HepG2 (cell line): ENCODE data around the gene RGS19. TPM values are rescaled to one million over a fixed set of nuclear protein-coding genes. Genes with fewer than 3 reads are reported as not detected.

Experiments
- ATRX ChIP-seq: sonication (generic); formaldehyde crosslinking; IDR thresholded peaks from 2 replicates; pipeline ENCODE4 v1.4.0; 2020; ENCODE audit warnings: missing genetic modification reagents, borderline replicate concordance
- EZH2 ChIP-seq: conservative IDR thresholded peaks from 2 replicates; pipeline ENCODE4 v1.6.1; 2012; ENCODE audit warnings: mild to moderate bottlenecking, low read depth, low read length, moderate library complexity
- GLI4 ChIP-seq: sonication (generic); formaldehyde crosslinking; IDR thresholded peaks from 2 replicates; pipeline ENCODE4 v1.5.1; 2020; ENCODE audit warnings: missing genetic modification reagents, mild to moderate bottlenecking, moderate library complexity, borderline replicate concordance
- HCFC1 ChIP-seq: fragments of 150-350 bp; IDR thresholded peaks from 2 replicates; pipeline ENCODE4 v1.6.1; 2014; ENCODE audit warnings: low read depth, low read length
- HES4 ChIP-seq: sonication (generic); formaldehyde crosslinking; IDR thresholded peaks from 2 replicates; pipeline ENCODE4 v1.9.0; 2021; ENCODE audit warnings: mild to moderate bottlenecking, missing genetic modification reagents, borderline replicate concordance
- PRPF4 ChIP-seq: fragments of 200-400 bp; formaldehyde crosslinking; IDR thresholded peaks from 2 replicates; pipeline ENCODE4 v1.6.1; 2016; ENCODE audit warnings: low read length, low read depth; ENCODE audit not compliant: poor library complexity, severe bottlenecking
- SNAI1 ChIP-seq: sonication (generic); formaldehyde crosslinking; IDR thresholded peaks from 2 replicates; pipeline ENCODE4 v1.5.0; 2020; ENCODE audit warnings: mild to moderate bottlenecking, missing genetic modification reagents, borderline replicate concordance
- U2AF1 ChIP-seq: fragments of 200-400 bp; formaldehyde crosslinking; optimal IDR thresholded peaks from 2 replicates; pipeline ENCODE3; 2017; ENCODE audit warnings: mild to moderate bottlenecking, low read depth, low read length
- ZBTB21 ChIP-seq: sonication (generic); formaldehyde crosslinking; IDR thresholded peaks from 2 replicates; pipeline ENCODE4 v1.4.0; 2020; ENCODE audit warnings: missing genetic modification reagents
- ZNF263 ChIP-seq: sonication (generic); formaldehyde crosslinking; IDR thresholded peaks from 2 replicates; pipeline ENCODE4 v1.4.0; 2020; ENCODE audit warnings: missing genetic modification reagents
- ZNF766 ChIP-seq: sonication (generic); formaldehyde crosslinking; IDR thresholded peaks from 2 replicates; pipeline ENCODE4 v1.5.0; 2020; ENCODE audit warnings: missing genetic modification reagents, borderline replicate concordance
- polyA plus RNA-seq, 8 experiments: library from polyadenylated mRNA; depleted of rRNA in 3 of 8; stranded (reverse) in 7 of 8; unstranded in 1 of 8; fragments of >200 nt; fragmentation: Illumina TruSeq in 4 of 8; extraction: Trizol in 4 of 8; gene quantifications; 2 replicates each; pipeline versions ENCODE4 v1.2.1 to v1.2.3, GENCODE V29; 2011 to 2016; ENCODE audit warnings: low read depth in 4 of 8, missing spikeins in 1 of 8, mixed read lengths in 1 of 8; ENCODE audit not compliant: insufficient read depth in 1 of 8
- total RNA-seq, 5 experiments: library from RNA; depleted of rRNA; stranded (reverse); fragments of >200 nt; fragmentation: Illumina TruSeq; extraction: Trizol; gene quantifications; 2 replicates each; pipeline ENCODE4 v1.2.3, GENCODE V29; 2016; ENCODE audit warnings: low read depth in 1 of 5
- TF ChIP-seq, protein P1 (sequence below): sonication (generic); formaldehyde crosslinking; IDR thresholded peaks from 2 replicates; pipeline ENCODE4 v1.4.0; 2020; ENCODE audit warnings: mild to moderate bottlenecking, missing genetic modification reagents
- TF ChIP-seq, protein P2 (sequence below): sonication (generic); formaldehyde crosslinking; conservative IDR thresholded peaks from 2 replicates; pipeline ENCODE4 v1.8.1; 2023; ENCODE audit warnings: missing genetic modification reagents
- TF ChIP-seq, protein P3 (sequence below): sonication (generic); formaldehyde crosslinking; IDR thresholded peaks from 2 replicates; pipeline ENCODE4 v1.8.1; 2023; ENCODE audit warnings: mild to moderate bottlenecking, moderate library complexity, missing genetic modification reagents
- TF ChIP-seq, protein P4 (sequence below): sonication (generic); formaldehyde crosslinking; IDR thresholded peaks from 2 replicates; pipeline ENCODE4 v1.9.0; 2021; ENCODE audit warnings: missing genetic modification reagents, borderline replicate concordance
- TF ChIP-seq, protein P5 (sequence below), 2 experiments: fragments of 450-650 bp in 1 of 2; sonication (generic) in 1 of 2; formaldehyde crosslinking; IDR thresholded peaks; 2 replicates each; pipeline versions ENCODE4 v1.5.0 to v1.8.0; 2020 to 2022; ENCODE audit warnings: mild to moderate bottlenecking in 1 of 2, missing genetic modification reagents in 1 of 2

Gene RGS19
- total and polyA plus RNA-seq, 2 of the 13 experiments (the other 11 are each of a cell fraction or from before 2014, with no cell fraction given), result 10.7 to 11.9 TPM

DNA sequence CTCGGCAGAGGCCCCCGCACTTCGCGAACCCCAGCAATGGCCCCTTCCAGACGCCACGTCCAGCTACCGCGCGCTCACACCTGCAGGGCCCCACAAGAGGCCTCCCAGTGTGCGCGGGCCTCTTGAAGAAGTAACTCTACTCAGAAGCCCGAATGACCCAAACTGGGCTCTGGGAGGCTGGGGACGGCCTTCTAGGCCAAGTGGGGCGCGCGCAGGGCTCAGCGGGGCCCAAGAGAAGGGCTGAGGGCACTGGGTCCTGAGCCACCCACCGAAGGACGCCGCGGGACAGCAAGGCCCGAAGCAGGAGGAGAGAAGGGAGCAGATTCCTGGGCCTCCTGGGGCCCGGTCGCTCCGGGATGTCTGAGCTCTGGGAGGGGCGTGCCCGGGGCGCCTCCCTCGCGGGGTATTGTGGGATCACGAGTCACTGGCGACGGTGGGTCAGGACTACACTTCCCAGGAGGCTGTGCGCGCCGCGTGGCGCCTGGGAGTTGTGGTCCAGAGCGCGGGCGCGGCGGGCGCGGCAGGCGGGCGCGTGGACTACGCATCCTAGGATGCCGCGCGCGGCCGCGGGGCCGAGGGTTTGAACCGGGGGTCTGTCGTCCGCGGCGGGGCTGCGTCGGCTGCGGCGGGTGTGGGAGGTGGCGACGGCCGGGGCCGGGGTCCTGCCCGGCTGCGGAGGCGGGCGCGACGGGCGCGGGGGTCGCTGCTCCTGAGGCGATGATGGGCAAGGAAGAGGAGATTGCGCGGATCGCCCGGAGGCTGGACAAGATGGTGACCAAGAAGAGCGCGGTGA lies 16.5 kb downstream of the RGS19 start, which contains the start of gene TCEA2 (continued):
- TF ChIP-seq, protein P1, sequence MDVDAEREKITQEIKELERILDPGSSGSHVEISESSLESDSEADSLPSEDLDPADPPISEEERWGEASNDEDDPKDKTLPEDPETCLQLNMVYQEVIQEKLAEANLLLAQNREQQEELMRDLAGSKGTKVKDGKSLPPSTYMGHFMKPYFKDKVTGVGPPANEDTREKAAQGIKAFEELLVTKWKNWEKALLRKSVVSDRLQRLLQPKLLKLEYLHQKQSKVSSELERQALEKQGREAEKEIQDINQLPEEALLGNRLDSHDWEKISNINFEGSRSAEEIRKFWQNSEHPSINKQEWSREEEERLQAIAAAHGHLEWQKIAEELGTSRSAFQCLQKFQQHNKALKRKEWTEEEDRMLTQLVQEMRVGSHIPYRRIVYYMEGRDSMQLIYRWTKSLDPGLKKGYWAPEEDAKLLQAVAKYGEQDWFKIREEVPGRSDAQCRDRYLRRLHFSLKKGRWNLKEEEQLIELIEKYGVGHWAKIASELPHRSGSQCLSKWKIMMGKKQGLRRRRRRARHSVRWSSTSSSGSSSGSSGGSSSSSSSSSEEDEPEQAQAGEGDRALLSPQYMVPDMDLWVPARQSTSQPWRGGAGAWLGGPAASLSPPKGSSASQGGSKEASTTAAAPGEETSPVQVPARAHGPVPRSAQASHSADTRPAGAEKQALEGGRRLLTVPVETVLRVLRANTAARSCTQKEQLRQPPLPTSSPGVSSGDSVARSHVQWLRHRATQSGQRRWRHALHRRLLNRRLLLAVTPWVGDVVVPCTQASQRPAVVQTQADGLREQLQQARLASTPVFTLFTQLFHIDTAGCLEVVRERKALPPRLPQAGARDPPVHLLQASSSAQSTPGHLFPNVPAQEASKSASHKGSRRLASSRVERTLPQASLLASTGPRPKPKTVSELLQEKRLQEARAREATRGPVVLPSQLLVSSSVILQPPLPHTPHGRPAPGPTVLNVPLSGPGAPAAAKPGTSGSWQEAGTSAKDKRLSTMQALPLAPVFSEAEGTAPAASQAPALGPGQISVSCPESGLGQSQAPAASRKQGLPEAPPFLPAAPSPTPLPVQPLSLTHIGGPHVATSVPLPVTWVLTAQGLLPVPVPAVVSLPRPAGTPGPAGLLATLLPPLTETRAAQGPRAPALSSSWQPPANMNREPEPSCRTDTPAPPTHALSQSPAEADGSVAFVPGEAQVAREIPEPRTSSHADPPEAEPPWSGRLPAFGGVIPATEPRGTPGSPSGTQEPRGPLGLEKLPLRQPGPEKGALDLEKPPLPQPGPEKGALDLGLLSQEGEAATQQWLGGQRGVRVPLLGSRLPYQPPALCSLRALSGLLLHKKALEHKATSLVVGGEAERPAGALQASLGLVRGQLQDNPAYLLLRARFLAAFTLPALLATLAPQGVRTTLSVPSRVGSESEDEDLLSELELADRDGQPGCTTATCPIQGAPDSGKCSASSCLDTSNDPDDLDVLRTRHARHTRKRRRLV (CRISPR knock-in tag), result peak; percentile 89; the same call in 1 of the 2 replicates
- TF ChIP-seq ZNF263 (no peak; the same call in 1 of the 2 replicates), ATRX (CRISPR knock-in tag) (no peak), HCFC1 (peak; percentile 100), PRPF4 (no peak), U2AF1 (no peak), SNAI1 (CRISPR knock-in tag) (peak; percentile 98), EZH2 (no peak), GLI4 (CRISPR knock-in tag) (peak; percentile 89; the same call in 1 of the 2 replicates), HES4 (CRISPR knock-in tag) (peak; percentile 30; the same call in 1 of the 2 replicates), ZBTB21 (CRISPR knock-in tag) (peak; percentile 63; the same call in 1 of the 2 replicates), ZNF766 (CRISPR knock-in tag) (peak; percentile 69)
- TF ChIP-seq, protein P2, sequence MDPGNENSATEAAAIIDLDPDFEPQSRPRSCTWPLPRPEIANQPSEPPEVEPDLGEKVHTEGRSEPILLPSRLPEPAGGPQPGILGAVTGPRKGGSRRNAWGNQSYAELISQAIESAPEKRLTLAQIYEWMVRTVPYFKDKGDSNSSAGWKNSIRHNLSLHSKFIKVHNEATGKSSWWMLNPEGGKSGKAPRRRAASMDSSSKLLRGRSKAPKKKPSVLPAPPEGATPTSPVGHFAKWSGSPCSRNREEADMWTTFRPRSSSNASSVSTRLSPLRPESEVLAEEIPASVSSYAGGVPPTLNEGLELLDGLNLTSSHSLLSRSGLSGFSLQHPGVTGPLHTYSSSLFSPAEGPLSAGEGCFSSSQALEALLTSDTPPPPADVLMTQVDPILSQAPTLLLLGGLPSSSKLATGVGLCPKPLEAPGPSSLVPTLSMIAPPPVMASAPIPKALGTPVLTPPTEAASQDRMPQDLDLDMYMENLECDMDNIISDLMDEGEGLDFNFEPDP (CRISPR knock-in tag), result peak; percentile 5; the same call in 1 of the 2 replicates
- TF ChIP-seq, protein P3, sequence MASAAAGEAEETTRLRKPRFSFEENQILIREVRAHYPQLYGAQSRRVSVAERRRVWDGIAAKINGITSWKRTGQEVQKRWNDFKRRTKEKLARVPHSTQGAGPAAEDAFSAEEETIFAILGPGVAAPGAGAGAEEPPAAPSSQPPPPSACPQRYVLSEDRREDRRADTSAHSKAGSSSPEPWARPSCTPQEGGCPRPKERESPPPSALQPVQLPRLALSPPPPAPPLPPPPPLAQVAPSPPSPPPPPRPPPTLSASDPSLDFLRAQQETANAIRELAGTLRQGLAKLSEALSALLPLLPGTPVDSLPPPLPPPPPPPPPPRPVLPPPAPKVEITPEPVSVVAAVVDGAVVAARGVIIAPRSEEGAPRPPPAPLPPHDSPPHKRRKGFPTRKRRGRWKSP (CRISPR knock-in tag), result peak; percentile 84; the same call in 1 of the 2 replicates
- TF ChIP-seq, protein P4, sequence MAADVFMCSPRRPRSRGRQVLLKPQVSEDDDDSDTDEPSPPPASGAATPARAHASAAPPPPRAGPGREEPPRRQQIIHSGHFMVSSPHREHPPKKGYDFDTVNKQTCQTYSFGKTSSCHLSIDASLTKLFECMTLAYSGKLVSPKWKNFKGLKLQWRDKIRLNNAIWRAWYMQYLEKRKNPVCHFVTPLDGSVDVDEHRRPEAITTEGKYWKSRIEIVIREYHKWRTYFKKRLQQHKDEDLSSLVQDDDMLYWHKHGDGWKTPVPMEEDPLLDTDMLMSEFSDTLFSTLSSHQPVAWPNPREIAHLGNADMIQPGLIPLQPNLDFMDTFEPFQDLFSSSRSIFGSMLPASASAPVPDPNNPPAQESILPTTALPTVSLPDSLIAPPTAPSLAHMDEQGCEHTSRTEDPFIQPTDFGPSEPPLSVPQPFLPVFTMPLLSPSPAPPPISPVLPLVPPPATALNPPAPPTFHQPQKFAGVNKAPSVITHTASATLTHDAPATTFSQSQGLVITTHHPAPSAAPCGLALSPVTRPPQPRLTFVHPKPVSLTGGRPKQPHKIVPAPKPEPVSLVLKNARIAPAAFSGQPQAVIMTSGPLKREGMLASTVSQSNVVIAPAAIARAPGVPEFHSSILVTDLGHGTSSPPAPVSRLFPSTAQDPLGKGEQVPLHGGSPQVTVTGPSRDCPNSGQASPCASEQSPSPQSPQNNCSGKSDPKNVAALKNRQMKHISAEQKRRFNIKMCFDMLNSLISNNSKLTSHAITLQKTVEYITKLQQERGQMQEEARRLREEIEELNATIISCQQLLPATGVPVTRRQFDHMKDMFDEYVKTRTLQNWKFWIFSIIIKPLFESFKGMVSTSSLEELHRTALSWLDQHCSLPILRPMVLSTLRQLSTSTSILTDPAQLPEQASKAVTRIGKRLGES, result no peak
- TF ChIP-seq, protein P5, sequence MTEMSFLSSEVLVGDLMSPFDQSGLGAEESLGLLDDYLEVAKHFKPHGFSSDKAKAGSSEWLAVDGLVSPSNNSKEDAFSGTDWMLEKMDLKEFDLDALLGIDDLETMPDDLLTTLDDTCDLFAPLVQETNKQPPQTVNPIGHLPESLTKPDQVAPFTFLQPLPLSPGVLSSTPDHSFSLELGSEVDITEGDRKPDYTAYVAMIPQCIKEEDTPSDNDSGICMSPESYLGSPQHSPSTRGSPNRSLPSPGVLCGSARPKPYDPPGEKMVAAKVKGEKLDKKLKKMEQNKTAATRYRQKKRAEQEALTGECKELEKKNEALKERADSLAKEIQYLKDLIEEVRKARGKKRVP (CRISPR knock-in tag; IDR thresholded peaks at IDR 0.05), result no peak; a peak in 1 of 4 replicates
